Mesenteric fat pad (tissue), 1 donor: ENCODE measurements around the gene RADIL. TPM values are rescaled to one million over a fixed set of nuclear protein-coding genes. Genes with fewer than 3 reads are reported as not detected.

Source experiments
- DNase-seq: peaks from one replicate; pipeline ENCODE4 v3.0.0-alpha.2; 2020; ENCODE audit warnings: low spot score
- total RNA-seq: library from RNA; stranded (reverse); fragmentation: NEBNext Ultra II Directional; extraction: Animal tissue kit (Norgen Biotek cat#: 25700); gene quantifications from one replicate; pipeline ENCODE4 v1.2.1, GENCODE V29; 2021
- donor health status: DM: yes; HTN: yes; CAD: no.

Gene RADIL
- total RNA-seq, 1 donor from 2014 or later = 6.1 TPM

GRCh38 chr7:4882169-4883032, 1.1 kb downstream of the RADIL start:
- DNase-seq = peak; percentile 89

GRCh38 chr7:4880218-4880617, 3.3 kb downstream of the RADIL start:
- DNase-seq = peak; percentile 85

DNA sequence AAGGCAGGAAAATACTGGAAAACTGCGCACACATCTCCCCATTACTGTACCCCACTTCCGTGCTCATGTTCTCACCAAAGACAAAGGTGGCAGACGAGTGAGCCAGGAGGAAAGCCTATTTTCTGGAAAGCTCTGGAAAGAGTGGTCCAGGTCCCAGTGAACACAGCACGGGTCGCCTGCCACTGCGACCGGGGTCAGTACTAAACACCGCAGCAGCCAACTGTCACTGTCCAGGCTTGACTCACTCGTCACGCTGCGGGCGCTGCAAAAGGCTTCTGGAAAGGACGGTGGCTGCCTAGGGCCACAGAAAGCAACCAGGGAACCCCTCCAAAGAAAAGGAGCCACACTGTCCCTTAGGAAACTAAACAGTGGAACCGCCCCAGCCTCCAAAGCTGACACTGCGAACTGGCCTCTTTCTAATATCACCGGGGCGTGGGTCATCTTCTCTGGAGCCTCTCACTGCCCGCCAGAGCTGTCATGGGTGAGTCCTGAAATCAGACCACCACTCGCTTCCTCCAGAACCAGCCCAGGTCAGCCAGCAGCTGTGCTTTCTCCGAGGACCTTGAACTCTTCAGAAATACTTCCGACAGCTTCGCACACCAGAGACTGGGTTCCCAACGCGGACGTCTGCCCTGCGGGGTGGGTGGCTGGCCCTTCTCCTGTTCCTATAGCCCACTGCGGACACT, 4.0 kb downstream of the RADIL start:
- peak; percentile 81 for DNase-seq

DNA sequence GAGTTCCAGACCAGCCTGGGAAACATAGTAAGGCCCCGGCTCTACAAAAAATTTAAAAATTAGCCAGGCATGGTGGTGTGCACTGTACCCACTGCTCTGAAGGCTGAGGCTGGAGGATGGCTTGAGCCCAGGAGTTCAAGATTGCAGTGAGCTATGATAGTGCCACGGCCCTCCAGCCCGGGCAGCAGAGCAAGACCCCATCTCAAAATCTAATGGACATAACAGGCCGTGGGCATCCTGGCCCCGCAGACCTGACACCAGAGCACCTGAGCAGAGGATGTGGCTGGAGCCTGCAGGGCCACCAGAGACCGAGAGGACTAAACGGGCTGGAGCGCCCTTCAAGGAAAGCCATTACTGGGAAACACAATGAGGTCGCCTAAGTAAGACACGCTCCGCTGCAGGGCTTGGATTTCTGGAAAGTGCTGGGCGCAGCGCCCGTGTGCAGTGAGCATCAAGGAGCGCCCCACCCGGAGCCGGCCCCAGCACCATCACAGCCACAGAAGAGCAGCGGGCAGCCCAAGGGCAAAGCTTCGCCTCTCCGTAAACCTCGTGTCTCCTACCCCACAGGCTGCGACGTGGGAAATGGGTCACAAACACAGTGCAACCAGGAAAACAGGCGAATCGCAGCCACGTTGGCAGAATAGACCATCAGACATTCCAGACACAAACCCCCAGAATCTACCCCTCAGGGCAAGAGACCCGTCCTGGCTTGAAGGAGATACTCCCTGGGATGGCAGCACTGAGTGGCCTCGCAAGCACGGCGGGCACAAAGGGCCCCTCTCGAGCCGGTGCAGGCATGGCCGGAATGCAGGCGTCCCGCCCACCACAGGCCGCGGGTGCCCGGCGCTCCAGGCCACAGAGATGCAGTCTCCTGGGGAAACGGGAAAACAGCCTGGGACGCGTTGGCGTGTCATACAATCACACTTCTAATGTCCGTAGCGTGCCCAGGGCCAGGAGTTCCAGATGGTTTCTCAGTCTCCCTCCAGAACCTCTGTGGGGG, 4.9 kb downstream of the RADIL start:
- peak; percentile 87 for DNase-seq

- peak; percentile 88 for DNase-seq
Measured at GRCh38 chr7:4876586-4876985, 6.9 kb downstream of the RADIL start.

GRCh38 chr7:4875391-4875790, 8.1 kb downstream of the RADIL start:
- DNase-seq = peak; percentile 82

- DNase-seq = peak; percentile 87
Measured at GRCh38 chr7:4873071-4873944, 10.2 kb downstream of the RADIL start.

DNA sequence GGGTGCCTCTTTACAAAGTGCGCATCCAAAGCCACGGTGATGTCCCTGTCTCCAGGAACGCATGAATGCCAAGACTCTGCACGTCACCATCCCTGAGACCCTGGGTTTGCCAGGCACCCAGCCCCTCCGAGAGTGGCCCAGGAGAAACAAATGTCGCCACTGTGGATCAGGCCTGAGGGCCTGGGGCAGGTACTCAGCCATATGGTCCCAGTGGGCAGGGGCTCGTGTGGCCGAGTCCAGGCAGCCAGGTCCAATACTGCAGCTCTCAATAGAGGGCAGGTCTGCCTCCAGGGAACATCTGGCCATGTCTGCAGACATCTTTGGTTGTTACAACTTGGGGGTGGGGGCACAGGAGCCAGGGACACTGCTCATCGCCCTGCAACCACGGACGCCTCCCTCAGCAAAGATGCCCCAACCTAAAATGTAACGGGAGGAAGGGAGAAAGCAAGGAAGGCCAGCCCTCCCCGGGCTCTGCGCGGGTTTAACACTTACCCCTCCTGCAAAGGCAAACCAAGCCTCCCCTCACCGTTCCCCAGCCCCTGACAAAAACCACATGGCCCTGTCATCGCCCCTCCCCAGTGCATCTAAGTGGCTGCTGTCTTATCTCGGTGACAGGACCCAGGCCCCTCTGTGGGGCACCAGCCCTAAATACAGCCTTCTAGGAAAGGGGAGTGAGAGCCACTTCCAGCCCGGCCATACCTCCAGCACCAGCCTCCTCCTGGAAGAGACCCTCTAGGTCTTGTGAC, 11.4 kb downstream of the RADIL start:
- DNase-seq = peak; percentile 88

DNA sequence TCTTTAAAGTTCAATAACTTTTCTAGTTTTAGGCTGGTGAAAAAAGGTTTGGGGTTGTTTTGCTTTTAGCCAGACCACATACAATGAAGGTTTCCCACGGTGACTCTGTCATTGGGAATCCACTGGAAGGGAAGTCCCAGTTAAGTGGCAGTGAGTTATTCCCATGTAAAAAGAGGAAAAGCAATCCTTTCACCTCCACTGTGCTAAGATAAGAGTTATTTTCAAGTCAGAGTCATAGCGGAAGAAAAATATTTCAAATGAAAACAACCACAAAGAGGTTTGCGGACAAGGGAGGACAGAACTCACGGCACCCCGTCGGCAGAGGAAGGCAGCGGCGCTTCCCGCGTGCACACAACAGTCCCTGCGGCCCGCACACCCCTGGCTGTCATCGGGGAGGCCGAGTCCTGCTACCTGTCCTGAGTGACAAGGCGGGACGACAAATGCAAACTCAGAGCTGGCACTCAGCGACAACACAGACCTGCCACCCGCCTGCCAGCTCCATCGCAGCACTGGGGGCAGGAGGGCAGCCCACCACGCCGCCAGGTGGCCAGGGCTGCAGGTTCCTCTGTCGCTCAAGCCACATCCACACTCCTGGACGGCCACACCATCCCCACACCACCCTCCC, 12.3 kb downstream of the RADIL start:
- peak; percentile 43 for DNase-seq

- DNase-seq = no peak
Measured at GRCh38 chr7:4868493-4868892, 15.0 kb downstream of the RADIL start.

GRCh38 chr7:4866528-4867496, 16.7 kb downstream of the RADIL start:
- peak; percentile 57 for DNase-seq

DNA sequence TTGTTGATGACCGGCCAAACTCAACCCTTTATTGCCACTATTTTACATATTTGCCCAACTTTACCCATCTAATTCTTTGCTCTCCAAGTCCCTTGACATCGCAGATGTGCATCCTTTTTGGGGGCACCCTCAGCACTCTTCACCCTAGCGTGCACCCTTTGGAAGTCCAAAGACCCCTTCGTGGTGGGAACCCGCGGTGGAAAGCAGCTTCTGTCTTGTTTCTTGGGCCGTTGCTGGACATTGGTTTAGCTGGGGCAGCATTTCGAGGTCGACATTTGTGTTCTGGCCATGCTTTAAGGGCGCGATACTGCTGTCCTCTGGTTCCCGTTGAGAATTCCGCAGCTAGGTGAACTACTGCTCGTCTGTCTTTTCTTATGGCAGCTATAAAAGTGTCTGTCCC, 21.4 kb downstream of the RADIL start:
- DNase-seq = peak; percentile 64

- DNase-seq = peak; percentile 81
Measured at GRCh38 chr7:4861673-4862072, 21.8 kb downstream of the RADIL start, which contains the start of gene PAPOLB. Gene PAPOLB (minus strand): TSS chr7:4862030. CDS start chr7:4861810, 220 bp downstream.

DNA sequence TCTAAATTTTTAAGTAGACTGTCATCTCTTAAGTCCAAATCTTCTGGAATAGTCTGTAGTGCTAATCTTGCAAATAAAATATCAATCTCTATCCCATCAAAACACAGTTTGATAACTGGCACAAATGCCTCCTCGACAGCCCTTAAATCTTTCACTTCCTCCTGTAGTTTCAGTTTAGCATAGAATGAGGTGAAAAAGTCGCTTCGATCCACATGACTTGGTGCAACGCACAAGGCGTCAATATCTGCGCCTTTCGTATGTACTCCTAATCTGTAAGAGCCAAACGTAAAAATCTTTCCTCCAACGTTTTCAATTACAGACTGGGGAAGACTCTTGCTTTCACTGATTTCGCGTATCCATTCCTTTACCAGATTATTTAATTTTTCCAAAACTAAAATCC, 22.3 kb downstream of the RADIL start:
- peak; percentile 9 for DNase-seq

GRCh38 chr7:4857189-4857588, 26.3 kb downstream of the RADIL start:
- no peak for DNase-seq

- DNase-seq = no peak
Measured at GRCh38 chr7:4856336-4857057, 27.0 kb downstream of the RADIL start.

GRCh38 chr7:4854916-4855315, 28.6 kb downstream of the RADIL start:
- DNase-seq = no peak
